Right lobe of liver (tissue), 6 donors: ENCODE results near the gene RHOT2. TPM values are rescaled to one million over a fixed set of nuclear protein-coding genes. Genes with fewer than 3 reads are reported as not detected.

Source experiments
- ATAC-seq, 4 donors: fragments of 200-7000 bp; cut with Tn5 transposase; one replicate each; pipeline ENCODE4 v1.9.1; 2020; ENCODE audit warnings: mild to moderate bottlenecking in 4 of 4, moderate library complexity in 4 of 4
- DNase-seq, 3 donors: peaks; one replicate each; pipeline ENCODE4 v3.0.0-alpha.2; 2020
- H3K27ac ChIP-seq, 3 donors: fragments of 200-600 bp; one replicate each; pipeline ENCODE4 v1.8.0; 2022
- H3K27me3 ChIP-seq, 2 donors: fragments of 200-600 bp; one replicate each; pipeline ENCODE4 v1.8.0; 2022
- H3K36me3 ChIP-seq, 4 donors: fragments of 200-600 bp; sonication (generic) in 1 of 4; one replicate each; pipeline versions ENCODE4 v1.5.1 to v1.8.0; 2017 to 2022; ENCODE audit warnings: control low read depth in 1 of 4
- H3K4me1 ChIP-seq, 4 donors: fragments of 200-600 bp; sonication (generic) in 1 of 4; one replicate each; pipeline versions ENCODE4 v1.5.1 to v1.8.0; 2017 to 2022; ENCODE audit warnings: control low read depth in 1 of 4
- H3K4me3 ChIP-seq, 3 donors: fragments of 200-600 bp; one replicate each; pipeline ENCODE4 v1.8.0; 2022
- H3K9me3 ChIP-seq, 4 donors: fragments of 200-600 bp; sonication (generic) in 1 of 4; one replicate each; pipeline versions ENCODE4 v1.5.1 to v1.8.0; 2017 to 2022; ENCODE audit warnings: control low read depth in 1 of 4
- CTCF ChIP-seq, 4 donors: fragments of 200-600 bp in 3 of 4; fragments of 450-650 bp in 1 of 4; IDR thresholded peaks; one replicate each; pipeline versions ENCODE4 v1.5.1 to v1.8.0; 2016 to 2022; ENCODE audit warnings: antibody characterized with exemption in 4 of 4, mild to moderate bottlenecking in 2 of 4
- POLR2A ChIP-seq: fragments of 450-650 bp; IDR thresholded peaks from one replicate; pipeline ENCODE4 v1.6.1; 2017; ENCODE audit warnings: antibody characterized with exemption, mild to moderate bottlenecking
- WGBS: methylation state at CpG from one replicate; pipeline ENCODE4 v1.1.6; 2018; ENCODE audit warnings: low coverage, low lambda C conversion rate; ENCODE audit not compliant: insufficient coverage; ENCODE audit errors: missing lambda C conversion rate; 5-methylcytosine and 5-hydroxymethylcytosine counted together
- intact Hi-C, 2 donors: fragments of 100-400 bp; cut with DNase I; formaldehyde crosslinking; loops; one replicate each; pipeline versions ENCODE4 v1.11.2 to v1.14.1; 2022
- total RNA-seq, 6 experiments: library from RNA; depleted of rRNA in 2 of 6; stranded (reverse); fragments of >200 nt in 2 of 6; fragmentation: NEBNext Ultra II Directional in 3 of 6; extraction: Animal tissue kit (Norgen Biotek cat#: 25700) in 3 of 6; gene quantifications; one replicate each; pipeline versions ENCODE4 v1.1.0 to v1.2.4, GENCODE V29; 2016 to 2023
- donor health status: DM: no; HTN: yes; CAD: no.
- donor health status: DM: no; HTN: no; CAD: no.
- donor health status: DM: no; HTN: no; CAD: no.
- donor health status: DM: no; HTN: yes; CAD: no.
- donor health status: DM: no; HTN: yes; CAD: no.

The RHOT2 gene
- total RNA-seq, 6 experiments from 2014 or later = 28.5 to 44.8 (median 40.3) TPM

DNA sequence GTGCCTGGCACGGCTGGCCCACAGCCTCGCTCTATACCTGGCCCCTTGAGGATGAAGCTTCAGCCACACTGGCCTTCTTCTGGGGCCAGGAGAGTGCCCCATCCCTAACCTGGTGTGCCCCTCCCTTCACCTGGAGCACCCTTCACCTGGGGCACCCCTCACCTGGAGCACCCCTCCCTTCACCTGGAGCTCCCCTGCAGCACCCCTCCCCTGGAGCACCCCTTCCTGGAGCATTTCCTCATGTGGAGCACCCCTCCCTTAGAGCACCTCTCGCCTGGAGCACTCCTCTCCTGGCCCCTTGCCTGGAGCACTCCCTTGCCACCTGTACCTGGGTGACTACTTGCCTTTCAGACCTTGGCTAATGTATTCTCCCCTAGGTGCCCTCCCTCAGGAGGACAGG lies 40.1 kb downstream of the RHOT2 start:
- no peaks in the 10 kb centered on the region for H3K9me3 ChIP-seq
- WGBS = 38% methylated on average over 2 of the region's 3 CpGs
- no peaks in the 10 kb centered on the region for H3K36me3 ChIP-seq
- no peak overlapping the region for H3K4me3 ChIP-seq
- TF ChIP-seq CTCF (IDR thresholded peaks at IDR 0.05) (no peak), POLR2A (no peak)
- no peaks in the 10 kb centered on the region for H3K4me1 ChIP-seq
- no peak overlapping the region for H3K27ac ChIP-seq
- no peaks in the 10 kb centered on the region for H3K27me3 ChIP-seq
- ATAC-seq (no peak), DNase-seq (no peak)
- intact Hi-C loops = loop anchor here in 1 of 2 donors (5.0 kb wide), 1 partner anchor 74 kb away; no protein-coding TSS in a partner anchor

- H3K9me3 ChIP-seq = no peaks in the 10 kb centered on the region
- no CpG with 5 or more reads among the region's 4 CpGs for WGBS
- no peak for ATAC-seq
- intact Hi-C loops = loop anchor here in 1 of 2 donors (5.0 kb wide), 1 partner anchor 73 kb away; no protein-coding TSS in a partner anchor
- DNase-seq = no peak
- H3K4me3 ChIP-seq = no peak overlapping the region
- H3K36me3 ChIP-seq = no peaks in the 10 kb centered on the region
- H3K27ac ChIP-seq = no peak overlapping the region
- TF ChIP-seq CTCF (IDR thresholded peaks at IDR 0.05) = no peak
- TF ChIP-seq POLR2A = no peak
- H3K27me3 ChIP-seq = no peaks in the 10 kb centered on the region
- H3K4me1 ChIP-seq = no peaks in the 10 kb centered on the region
Observed at GRCh38 chr16:708959-709358, 41.0 kb downstream of the RHOT2 start.

- intact Hi-C loops = loop anchor here (5.0 kb wide), 3 partner anchors 72 to 342 kb away; partner anchors contain the start of genes CHTF18 (in 1 of the 2) and RPUSD1 (in 1 of the 2)
- no peak for ATAC-seq
- no peak overlapping the region for H3K27ac ChIP-seq
- H3K9me3 ChIP-seq = no peaks in the 10 kb centered on the region
- no peak for DNase-seq
- H3K4me3 ChIP-seq = no peak overlapping the region
- WGBS = 19% methylated on average over 10 of the region's 30 CpGs
- H3K27me3 ChIP-seq = no peaks in the 10 kb centered on the region
- TF ChIP-seq POLR2A (no peak), CTCF (IDR thresholded peaks at IDR 0.05) (no peak)
- H3K36me3 ChIP-seq = no peaks in the 10 kb centered on the region
- peaks cover 0 to 5% (median 0%) of the 10 kb centered on the region in 4 donors for H3K4me1 ChIP-seq
Observed at GRCh38 chr16:709566-710499, 41.9 kb downstream of the RHOT2 start.

- Histone ChIP-seq H3K9me3 (no peaks in the 10 kb centered on the region), H3K27me3 (no peaks in the 10 kb centered on the region), H3K36me3 (no peaks in the 10 kb centered on the region), H3K4me3 (no peak overlapping the region), H3K4me1 (peaks cover 0 to 9% (median 0%) of the 10 kb centered on the region in 4 donors), H3K27ac (no peak overlapping the region)
- WGBS = 20% methylated on average over 1 of the region's 21 CpGs
- DNase-seq = no peak
- ATAC-seq = no peak
- intact Hi-C loops = loop anchor here (5.0 kb wide), 2 partner anchors 77 to 342 kb away; partner anchors contain the start of genes CHTF18 (in 1 of the 2) and RPUSD1 (in 1 of the 2)
- TF ChIP-seq CTCF (IDR thresholded peaks at IDR 0.05) (no peak), POLR2A (no peak)
Observed at GRCh38 chr16:710500-711075, 42.7 kb downstream of the RHOT2 start.
